ENCODE results near the gene WDR77. TPM values are rescaled to one million over a fixed set of nuclear protein-coding genes. Genes with fewer than 3 reads are reported as not detected.

The WDR77 gene
- total and polyA plus RNA-seq, 8 donors: 18.9 to 58.4 (median 48.4) TPM

DNA sequence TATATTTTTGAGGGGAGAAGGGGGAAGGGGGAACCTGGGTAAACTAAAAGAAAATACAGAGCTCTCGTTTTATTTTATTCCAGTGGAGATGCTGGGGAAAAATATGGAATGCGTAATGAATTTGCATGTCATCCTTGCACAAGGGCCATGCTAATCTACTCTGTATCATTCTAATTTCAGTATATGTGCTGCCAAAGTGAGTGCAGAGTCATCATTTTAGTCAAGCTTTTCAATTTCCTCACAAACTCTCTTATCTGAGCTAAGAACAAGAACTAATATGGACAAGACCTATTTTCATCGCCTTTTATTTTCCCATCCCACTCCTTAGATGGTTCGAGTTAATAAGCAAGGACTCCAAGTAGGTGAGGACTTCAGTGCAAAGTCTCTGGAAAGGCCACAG is 41.2 kb upstream of the WDR77 start:
- peak overlapping the region; percentile 41 to 94 for H3K27ac ChIP-seq
- DNase-seq (no peak), ATAC-seq (no peak)
- no peaks in the 10 kb centered on the region for H3K36me3 ChIP-seq
- no peak overlapping the region for H3K4me3 ChIP-seq
- peaks cover 0 to 60% of the 10 kb centered on the region in 2 donors for H3K4me1 ChIP-seq
- TF ChIP-seq CTCF (IDR thresholded peaks at IDR 0.05): no peak
- H3K9me3 ChIP-seq: no peaks in the 10 kb centered on the region
- intact Hi-C loops (cut with DNase I): no loop called here
- H3K27me3 ChIP-seq: no peaks in the 10 kb centered on the region

DNA sequence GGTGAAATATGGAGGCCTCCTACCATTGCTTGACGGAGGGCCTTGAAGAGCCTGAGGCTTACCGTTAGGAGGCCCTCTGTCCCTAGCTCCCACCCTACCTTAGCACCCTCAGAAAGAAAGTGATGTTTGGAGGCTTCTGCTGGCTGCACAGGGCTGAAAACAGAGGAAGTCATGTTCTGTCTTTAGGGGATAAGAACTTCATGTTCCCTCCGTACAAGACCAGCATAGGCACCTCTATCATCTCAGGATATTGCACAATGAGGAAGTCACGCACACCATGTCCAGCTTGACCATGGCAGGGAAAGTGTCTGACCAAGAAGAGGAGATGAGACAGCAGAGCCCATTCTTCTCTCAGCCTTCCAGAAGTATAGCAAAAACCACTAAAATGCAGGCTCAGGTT is 40.5 kb upstream of the WDR77 start:
- H3K4me1 ChIP-seq: peaks cover 0 to 63% of the 10 kb centered on the region in 2 donors
- intact Hi-C loops (cut with DNase I): no loop called here
- H3K27me3 ChIP-seq: no peaks in the 10 kb centered on the region
- peak overlapping the region; percentile 41 to 94 for H3K27ac ChIP-seq
- DNase-seq (no peak), ATAC-seq (peak; percentile 70)
- H3K4me3 ChIP-seq: no peak overlapping the region
- no peak for TF ChIP-seq CTCF (IDR thresholded peaks at IDR 0.05)
- H3K9me3 ChIP-seq: no peaks in the 10 kb centered on the region
- no peaks in the 10 kb centered on the region for H3K36me3 ChIP-seq

DNA sequence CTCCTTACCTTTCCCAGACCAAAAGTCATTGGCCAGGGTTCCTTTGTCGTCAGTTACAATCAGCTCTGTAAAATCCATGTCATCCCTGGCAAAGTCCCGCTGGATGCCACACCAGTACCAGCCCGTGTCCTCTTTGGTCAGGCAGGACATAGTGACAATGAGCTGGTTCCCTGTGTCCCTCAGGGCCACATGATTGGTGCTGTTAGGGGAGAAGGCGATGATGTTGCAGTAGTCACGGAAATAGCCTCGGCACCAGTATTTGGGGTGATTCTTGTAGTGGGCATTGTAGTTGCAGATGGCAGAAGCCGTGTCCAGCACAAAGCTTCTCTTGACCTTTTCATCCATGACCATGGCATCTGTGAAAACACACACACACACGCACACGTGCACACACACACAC is 39.6 kb upstream of the WDR77 start:
- Histone ChIP-seq H3K9me3 (no peaks in the 10 kb centered on the region), H3K36me3 (no peaks in the 10 kb centered on the region), H3K4me3 (peak overlapping the region in 1 of 2 donors; percentile 28), H3K4me1 (peaks cover 0 to 66% of the 10 kb centered on the region in 2 donors), H3K27me3 (no peaks in the 10 kb centered on the region), H3K27ac (peak overlapping the region in 1 of 2 donors; percentile 94)
- no peak for TF ChIP-seq CTCF (IDR thresholded peaks at IDR 0.05)
- intact Hi-C loops (cut with DNase I): no loop called here
- ATAC-seq (no peak), DNase-seq (no peak)

- intact Hi-C loops (cut with DNase I): no loop called here
- H3K27ac ChIP-seq: peak overlapping the region in 1 of 2 donors; percentile 94
- no peaks in the 10 kb centered on the region for H3K9me3 ChIP-seq
- no peak for DNase-seq
- H3K4me3 ChIP-seq: peak overlapping the region in 1 of 2 donors; percentile 28
- no peaks in the 10 kb centered on the region for H3K27me3 ChIP-seq
- H3K36me3 ChIP-seq: no peaks in the 10 kb centered on the region
- peaks cover 0 to 72% of the 10 kb centered on the region in 2 donors for H3K4me1 ChIP-seq
- ATAC-seq: no peak
- no peak for TF ChIP-seq CTCF (IDR thresholded peaks at IDR 0.05)
These were observed 38.1 kb upstream of the WDR77 start for GRCh38 chr1:111487133-111487532.

DNA sequence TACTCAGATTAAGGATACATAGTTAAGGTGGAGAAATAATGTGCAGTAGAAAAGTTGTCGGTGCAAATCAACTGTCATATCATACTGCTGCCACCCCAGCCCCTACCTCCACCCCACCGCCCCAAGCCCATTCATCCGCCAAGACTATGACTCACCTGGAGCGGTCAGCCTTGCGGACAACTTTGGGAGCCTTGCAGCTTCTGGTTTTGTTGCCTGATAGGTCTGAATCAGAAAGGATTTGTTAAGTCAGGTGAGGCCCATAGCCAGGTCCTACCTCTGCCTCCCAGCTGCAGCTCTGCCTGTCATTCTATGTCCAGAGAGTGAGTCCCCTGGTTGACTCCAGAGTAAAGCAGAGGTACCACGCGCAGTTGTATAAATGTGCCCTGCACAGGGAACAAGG is 37.4 kb upstream of the WDR77 start:
- Histone ChIP-seq H3K9me3 (no peaks in the 10 kb centered on the region), H3K36me3 (no peaks in the 10 kb centered on the region), H3K27ac (no peak overlapping the region), H3K4me1 (peaks cover 0 to 72% of the 10 kb centered on the region in 2 donors), H3K27me3 (no peaks in the 10 kb centered on the region), H3K4me3 (peak overlapping the region in 1 of 2 donors; percentile 28)
- intact Hi-C loops (cut with DNase I): no loop called here
- DNase-seq: no peak
- ATAC-seq: no peak
- no peak for TF ChIP-seq CTCF (IDR thresholded peaks at IDR 0.05)
